Measurements from ENCODE around the gene PLEKHA7.

DNA sequence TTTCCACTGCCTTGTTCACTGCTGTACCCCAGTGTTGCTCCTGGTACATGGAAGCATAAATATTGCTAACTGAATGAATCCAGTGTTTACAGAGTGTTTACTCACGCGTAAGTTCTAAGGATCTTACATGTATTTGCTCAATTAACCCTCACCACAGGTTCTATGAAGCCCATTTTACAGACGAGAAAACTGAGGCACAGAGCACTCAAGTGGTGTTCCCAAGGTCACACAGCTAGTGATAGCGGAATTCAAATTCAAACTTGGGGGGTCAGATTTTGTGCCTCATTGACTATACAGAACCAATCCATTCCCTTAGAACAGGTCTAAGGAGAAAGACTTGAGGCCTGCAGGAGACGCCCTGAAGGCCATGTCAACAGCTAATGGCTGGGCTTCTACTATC, 72.3 kb downstream of the PLEKHA7 start:
- no peak for TF ChIP-seq POLR2A (IDR thresholded peaks at IDR 0.05)
- TF ChIP-seq, protein P1, sequence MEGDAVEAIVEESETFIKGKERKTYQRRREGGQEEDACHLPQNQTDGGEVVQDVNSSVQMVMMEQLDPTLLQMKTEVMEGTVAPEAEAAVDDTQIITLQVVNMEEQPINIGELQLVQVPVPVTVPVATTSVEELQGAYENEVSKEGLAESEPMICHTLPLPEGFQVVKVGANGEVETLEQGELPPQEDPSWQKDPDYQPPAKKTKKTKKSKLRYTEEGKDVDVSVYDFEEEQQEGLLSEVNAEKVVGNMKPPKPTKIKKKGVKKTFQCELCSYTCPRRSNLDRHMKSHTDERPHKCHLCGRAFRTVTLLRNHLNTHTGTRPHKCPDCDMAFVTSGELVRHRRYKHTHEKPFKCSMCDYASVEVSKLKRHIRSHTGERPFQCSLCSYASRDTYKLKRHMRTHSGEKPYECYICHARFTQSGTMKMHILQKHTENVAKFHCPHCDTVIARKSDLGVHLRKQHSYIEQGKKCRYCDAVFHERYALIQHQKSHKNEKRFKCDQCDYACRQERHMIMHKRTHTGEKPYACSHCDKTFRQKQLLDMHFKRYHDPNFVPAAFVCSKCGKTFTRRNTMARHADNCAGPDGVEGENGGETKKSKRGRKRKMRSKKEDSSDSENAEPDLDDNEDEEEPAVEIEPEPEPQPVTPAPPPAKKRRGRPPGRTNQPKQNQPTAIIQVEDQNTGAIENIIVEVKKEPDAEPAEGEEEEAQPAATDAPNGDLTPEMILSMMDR (IDR thresholded peaks at IDR 0.05): no peak
